CD4-positive, alpha-beta T cell (primary cell): ENCODE measurements around the gene TARDBP. TPM values are rescaled to one million over a fixed set of nuclear protein-coding genes. Genes with fewer than 3 reads are reported as not detected.
A peak's percentile ranks its signal among the peaks of the same experiment; 100 is the strongest.

Source experiments
- ATAC-seq: fragments of 200-7000 bp; cut with Tn5 transposase; one replicate; pipeline ENCODE4 v1.10.0; 2022; ENCODE audit warnings: mild to moderate bottlenecking; ENCODE audit not compliant: poor library complexity
- CTCF ChIA-PET: fragments of 350-600 bp; sonication (Branson Sonifier 250); formaldehyde crosslinking; loops from one replicate; lab custom pipeline; 2021; ENCODE audit warnings: antibody characterized with exemption, inconsistent platforms; lab: Charles Lee
- POLR2A ChIA-PET: fragments of 350-600 bp; sonication (Branson Sonifier 250); formaldehyde crosslinking; loops from one replicate; lab custom pipeline; 2021; ENCODE audit warnings: antibody characterized with exemption, inconsistent platforms; lab: Charles Lee
- DNase-seq, 14 experiments: peaks; one replicate each; pipeline ENCODE4 v3.0.0-alpha.2; 2013 to 2020; ENCODE audit warnings: mixed read lengths in 2 of 14
- H3K27ac ChIP-seq, 2 donors: one replicate each; pipeline versions ENCODE4 v1.5.1 to v1.7.0; 2013; ENCODE audit warnings: low read length in 2 of 2, low read depth in 1 of 2, mild to moderate bottlenecking in 1 of 2
- H3K27me3 ChIP-seq, 2 experiments: 1 replicate in 1 of 2; 2 replicates in 1 of 2; pipeline versions ENCODE4 v1.6.1 to v1.7.0; 2013; ENCODE audit warnings: low read length in 2 of 2, control low read depth in 1 of 2, mild to moderate bottlenecking in 1 of 2, moderate library complexity in 1 of 2; ENCODE audit not compliant: insufficient read depth in 2 of 2, control insufficient read depth in 1 of 2
- H3K36me3 ChIP-seq: one replicate; pipeline ENCODE4 v1.6.1; 2013; ENCODE audit warnings: low read length, control low read depth; ENCODE audit not compliant: insufficient read depth
- H3K4me1 ChIP-seq: one replicate; pipeline ENCODE4 v1.6.1; 2013; ENCODE audit warnings: low read length, control low read depth; ENCODE audit not compliant: insufficient read depth
- H3K4me3 ChIP-seq: one replicate; pipeline ENCODE4 v1.5.1; 2013; ENCODE audit warnings: mild to moderate bottlenecking, low read length, moderate library complexity
- H3K9me3 ChIP-seq, 2 experiments: 1 replicate in 1 of 2; 2 replicates in 1 of 2; pipeline versions ENCODE4 v1.6.1 to v1.7.0; 2013; ENCODE audit warnings: low read length in 2 of 2, mild to moderate bottlenecking in 2 of 2, control low read depth in 1 of 2, moderate library complexity in 1 of 2; ENCODE audit not compliant: control insufficient read depth in 1 of 2, insufficient read depth in 1 of 2
- H3K27ac Mint-ChIP-seq: one replicate; pipeline ENCODE4 v1.8.0; 2020; ENCODE audit warnings: mixed read lengths
- H3K27me3 Mint-ChIP-seq: one replicate; pipeline ENCODE4 v1.8.0; 2021; ENCODE audit warnings: mixed read lengths
- H3K36me3 Mint-ChIP-seq: one replicate; pipeline ENCODE4 v1.8.0; 2021; ENCODE audit warnings: low read depth, mixed read lengths
- H3K4me1 Mint-ChIP-seq: one replicate; pipeline ENCODE4 v1.8.0; 2021; ENCODE audit warnings: low read depth, mixed read lengths
- H3K4me3 Mint-ChIP-seq: one replicate; pipeline ENCODE4 v1.8.0; 2020; ENCODE audit warnings: mild to moderate bottlenecking, mixed read lengths
- H3K9me3 Mint-ChIP-seq: one replicate; pipeline ENCODE4 v1.8.0; 2020; ENCODE audit warnings: mixed read lengths
- intact Hi-C, 2 experiments: fragments of 100-400 bp; cut with DNase I in 1 of 2; cut with micrococcal nuclease in 1 of 2; formaldehyde crosslinking; loops; one replicate each; pipeline versions ENCODE4 v1.15.1 to v1.9.0; 2023 to 2025; cut with DNase I, micrococcal nuclease
- total RNA-seq, 174 experiments: library from RNA in 2 of 174; stranded (reverse) in 2 of 174; gene quantifications; one replicate each; pipeline ENCODE4 v1.2.3 and lab custom pipeline; 2021 to 2026
- TF ChIP-seq, protein P1 (sequence below): fragments of 200-600 bp; IDR thresholded peaks from one replicate; pipeline ENCODE4 v1.8.0; 2022; ENCODE audit warnings: antibody characterized with exemption, mild to moderate bottlenecking

Gene TARDBP
- total RNA-seq, 2 experiments from 2014 or later = 141 to 149 TPM

DNA sequence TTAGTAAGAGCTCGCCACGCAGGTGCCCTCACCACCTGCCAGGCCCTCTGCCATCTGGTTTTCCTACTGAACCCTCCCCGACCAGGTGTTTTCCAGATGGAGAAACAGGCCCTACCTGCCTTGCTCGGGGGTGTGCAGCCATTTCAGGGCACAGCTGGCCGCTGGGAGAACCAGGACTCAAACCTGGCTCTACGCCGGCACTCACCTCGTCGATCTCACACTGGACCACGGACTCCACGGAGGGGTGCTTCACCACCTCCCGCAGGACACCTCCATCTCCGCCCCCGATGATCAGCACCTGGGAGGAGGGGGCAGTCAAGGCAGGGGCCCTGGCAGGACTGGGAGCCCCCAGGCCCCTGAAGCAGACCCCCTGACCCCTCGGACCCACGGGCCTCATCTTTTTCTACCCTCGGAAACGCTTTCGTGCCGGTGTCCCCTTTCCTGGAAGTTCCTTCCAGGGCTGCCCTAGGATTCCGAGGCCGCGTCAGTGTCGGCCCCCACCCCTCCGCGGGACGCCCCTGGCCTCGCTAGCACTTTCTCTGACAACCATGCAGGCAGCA, 46.2 kb downstream of the TARDBP start:
- H3K27me3 Mint-ChIP-seq = no peaks in the 10 kb centered on the region
- no peaks in the 10 kb centered on the region for H3K9me3 Mint-ChIP-seq
- ChIA-PET CTCF (interaction anchor here (7.0 kb wide), 1 partner anchor 21 kb away, joined by 53 read pairs; no protein-coding TSS in a partner anchor), POLR2A (no interaction called here)
- Histone ChIP-seq H3K36me3 (peaks cover 24% of the 10 kb centered on the region), H3K4me3 (peak overlapping the region; percentile 69), H3K27me3 (no peaks in the 10 kb centered on the region), H3K27ac (no peak overlapping the region), H3K9me3 (no peaks in the 10 kb centered on the region), H3K4me1 (peaks cover 32% of the 10 kb centered on the region)
- no peak for DNase-seq
- TF ChIP-seq, protein P1, sequence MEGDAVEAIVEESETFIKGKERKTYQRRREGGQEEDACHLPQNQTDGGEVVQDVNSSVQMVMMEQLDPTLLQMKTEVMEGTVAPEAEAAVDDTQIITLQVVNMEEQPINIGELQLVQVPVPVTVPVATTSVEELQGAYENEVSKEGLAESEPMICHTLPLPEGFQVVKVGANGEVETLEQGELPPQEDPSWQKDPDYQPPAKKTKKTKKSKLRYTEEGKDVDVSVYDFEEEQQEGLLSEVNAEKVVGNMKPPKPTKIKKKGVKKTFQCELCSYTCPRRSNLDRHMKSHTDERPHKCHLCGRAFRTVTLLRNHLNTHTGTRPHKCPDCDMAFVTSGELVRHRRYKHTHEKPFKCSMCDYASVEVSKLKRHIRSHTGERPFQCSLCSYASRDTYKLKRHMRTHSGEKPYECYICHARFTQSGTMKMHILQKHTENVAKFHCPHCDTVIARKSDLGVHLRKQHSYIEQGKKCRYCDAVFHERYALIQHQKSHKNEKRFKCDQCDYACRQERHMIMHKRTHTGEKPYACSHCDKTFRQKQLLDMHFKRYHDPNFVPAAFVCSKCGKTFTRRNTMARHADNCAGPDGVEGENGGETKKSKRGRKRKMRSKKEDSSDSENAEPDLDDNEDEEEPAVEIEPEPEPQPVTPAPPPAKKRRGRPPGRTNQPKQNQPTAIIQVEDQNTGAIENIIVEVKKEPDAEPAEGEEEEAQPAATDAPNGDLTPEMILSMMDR = no peak
- intact Hi-C loops = loop anchor here in 1 of 2 experiments (5.0 kb wide), 1 partner anchor 214 kb away; the partner anchor contains the start of gene UBIAD1
- H3K4me1 Mint-ChIP-seq = peaks cover 39% of the 10 kb centered on the region
- peak overlapping the region; percentile 95 for H3K4me3 Mint-ChIP-seq
- H3K36me3 Mint-ChIP-seq = peaks cover 48% of the 10 kb centered on the region
- peak overlapping the region; percentile 77 for H3K27ac Mint-ChIP-seq
- ATAC-seq = no peak

DNA sequence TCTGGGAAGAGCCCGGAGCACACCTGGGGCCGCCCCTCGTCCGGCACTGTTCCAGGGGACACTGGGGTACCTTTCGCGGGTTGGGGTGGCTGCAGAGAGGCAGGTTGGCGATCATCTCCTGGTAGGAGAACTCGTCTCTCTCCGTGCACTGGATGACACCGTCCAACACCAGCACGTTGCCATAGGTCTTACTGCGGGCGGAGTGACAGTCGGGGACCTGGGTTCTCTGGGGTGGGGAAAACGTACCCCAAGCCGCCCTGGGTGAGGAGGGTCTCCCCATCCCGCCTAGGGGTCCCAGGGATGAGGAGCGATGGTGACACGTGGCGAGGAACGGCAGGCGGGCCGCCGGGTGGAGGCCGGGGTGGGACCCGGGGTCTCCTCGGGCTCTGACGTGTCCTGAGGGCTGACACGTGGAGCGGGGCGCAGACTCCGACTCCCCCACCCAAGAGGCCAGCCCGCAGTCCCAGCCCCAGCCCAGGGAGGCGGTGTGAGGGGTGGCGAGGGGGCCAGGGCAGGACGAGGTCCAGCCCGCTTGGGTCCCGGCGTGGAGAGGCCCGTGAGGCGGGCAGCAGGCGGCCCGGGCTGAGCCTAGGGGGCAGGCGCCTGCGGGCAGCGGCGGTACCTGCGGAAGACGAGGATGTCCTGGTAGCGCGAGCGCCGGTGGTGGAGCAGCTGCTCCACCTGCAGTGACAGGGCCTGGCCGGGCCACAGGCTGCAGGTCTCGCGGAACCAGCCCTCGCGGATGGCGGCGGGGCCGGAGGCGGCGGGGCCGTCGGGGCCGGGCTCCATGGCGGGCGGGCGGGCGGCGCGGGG, 46.9 kb downstream of the TARDBP start:
- Mint-ChIP-seq H3K27me3 (no peaks in the 10 kb centered on the region), H3K27ac (peak overlapping the region; percentile 77), H3K36me3 (peaks cover 48% of the 10 kb centered on the region), H3K4me3 (peak overlapping the region; percentile 95), H3K9me3 (no peaks in the 10 kb centered on the region), H3K4me1 (peaks cover 39% of the 10 kb centered on the region)
- TF ChIP-seq, protein P1 = no peak
- H3K27ac ChIP-seq = no peak overlapping the region
- intact Hi-C loops = loop anchor here in 1 of 2 experiments (5.0 kb wide), 1 partner anchor 213 kb away; the partner anchor contains the start of gene UBIAD1
- H3K27me3 ChIP-seq = no peaks in the 10 kb centered on the region
- ChIA-PET CTCF (interaction anchor here (7.0 kb wide), 1 partner anchor 21 kb away, joined by 53 read pairs; no protein-coding TSS in a partner anchor), POLR2A (interaction anchor here (1.0 to 3.2 kb wide), 12 partner anchors 11 to 849 kb away, joined by 3 to 31 read pairs (median 6); partner anchors contain the start of genes EXOSC10, MTOR and TARDBP)
- peaks cover 24% of the 10 kb centered on the region for H3K36me3 ChIP-seq
- peak in 1 of 14 experiments; percentile 9 for DNase-seq
- no peaks in the 10 kb centered on the region for H3K9me3 ChIP-seq
- H3K4me3 ChIP-seq = peak overlapping the region; percentile 69
- H3K4me1 ChIP-seq = peaks cover 32% of the 10 kb centered on the region
- no peak for ATAC-seq
